GM12878 (cell line): ENCODE measurements around the gene OCLN. TPM values are rescaled to one million over a fixed set of nuclear protein-coding genes. Genes with fewer than 3 reads are reported as not detected.

Experiments used
- ATAC-seq: fragments of 200-7000 bp; cut with Tn5 transposase; 3 replicates; pipeline ENCODE4 v1.9.1; 2020; ENCODE audit warnings: mild to moderate bottlenecking, moderate library complexity
- BruUV-seq: library from RNA; stranded (reverse); fragments of 400-500 nt; replicated peaks from 2 replicates; lab custom pipeline; 2021; lab: Mats Ljungman, UMichigan
- CTCF ChIA-PET: fragments of 300-600 bp; sonication (Branson Sonifier 250); formaldehyde crosslinking; extraction: SDS; loops from one replicate; lab custom pipeline; 2021; ENCODE audit warnings: inconsistent platforms; lab: Yijun Ruan, JAX
- POLR2A ChIA-PET: fragments of 350-600 bp; formaldehyde crosslinking; extraction: SDS; loops from one replicate; lab custom pipeline; 2021; ENCODE audit warnings: inconsistent platforms; lab: Charles Lee
- RAD21 ChIA-PET: fragments of 300-600 bp; sonication (Branson Sonifier 250); formaldehyde crosslinking; loops from one replicate; lab custom pipeline; 2023; ENCODE audit warnings: antibody characterized with exemption; ENCODE audit not compliant: unreplicated experiment; lab: Charles Lee
- SMC1A ChIA-PET: fragments of 300-600 bp; sonication (Branson Sonifier 250); formaldehyde crosslinking; loops from one replicate; lab custom pipeline; 2023; ENCODE audit not compliant: unreplicated experiment, uncharacterized antibody; lab: Charles Lee
- DNase-seq: peaks from one replicate; pipeline ENCODE4 v3.0.0-alpha.2; 2011; ENCODE audit warnings: low read depth, low spot score
- FAIRE-seq: peaks from 3 replicates; lab custom pipeline; 2011; peaks lifted over from hg19 to GRCh38; lab: Jason Lieb, UNC
- H2AFZ ChIP-seq: 2 replicates; pipeline ENCODE4 v1.6.0; 2011; ENCODE audit warnings: low read depth, low read length, control low read depth; ENCODE audit not compliant: control insufficient read depth
- H3K27ac ChIP-seq: 2 replicates; pipeline ENCODE4 v1.5.1; 2011; ENCODE audit warnings: control low read depth; ENCODE audit not compliant: control insufficient read depth, insufficient read depth
- H3K27me3 ChIP-seq, 2 experiments: replicated peaks in 1 of 2; 2 replicates each; pipeline versions ENCODE4 v1.6.0 to v1.6.1; 2011; ENCODE audit warnings: low read length in 1 of 2; ENCODE audit not compliant: control insufficient read depth in 2 of 2, insufficient read depth in 2 of 2
- H3K36me3 ChIP-seq, 2 experiments: 2 replicates each; pipeline ENCODE4 v1.5.1; 2011; ENCODE audit warnings: low read length in 1 of 2; ENCODE audit not compliant: control insufficient read depth in 2 of 2, insufficient read depth in 2 of 2
- H3K4me1 ChIP-seq: 2 replicates; pipeline ENCODE4 v1.6.1; 2011; ENCODE audit warnings: mild to moderate bottlenecking, low read length, moderate library complexity, mixed read lengths; ENCODE audit not compliant: control insufficient read depth, insufficient read depth
- H3K4me2 ChIP-seq: 2 replicates; pipeline ENCODE4 v1.6.0; 2011; ENCODE audit warnings: control low read depth; ENCODE audit not compliant: control insufficient read depth, insufficient read depth
- H3K4me3 ChIP-seq: fragments of 200-600 bp; sonication (generic); 2 replicates; pipeline ENCODE4 v1.5.1; 2016
- H3K79me2 ChIP-seq: 2 replicates; pipeline ENCODE4 v1.6.0; 2011; ENCODE audit warnings: low read length; ENCODE audit not compliant: control insufficient read depth, insufficient read depth
- H3K9ac ChIP-seq: 2 replicates; pipeline ENCODE4 v1.8.0; 2011; ENCODE audit warnings: low read length, control low read depth, mixed read lengths; ENCODE audit not compliant: control insufficient read depth, insufficient read depth
- H3K9me3 ChIP-seq: replicated peaks from 3 replicates; pipeline ENCODE4 v1.5.1; 2011; ENCODE audit warnings: mild to moderate bottlenecking, low read length; ENCODE audit not compliant: control insufficient read depth, insufficient read depth
- H4K20me1 ChIP-seq: 2 replicates; pipeline ENCODE4 v1.6.0; 2011; ENCODE audit not compliant: control insufficient read depth, insufficient read depth
- CTCF ChIP-seq, 3 experiments: IDR thresholded peaks in 2 of 3; conservative IDR thresholded peaks in 1 of 3; 2 replicates each; pipeline ENCODE4 v1.5.1; 2011; ENCODE audit warnings: low read depth in 3 of 3, low read length in 3 of 3, mild to moderate bottlenecking in 3 of 3, control low read depth in 2 of 3, moderate library complexity in 2 of 3, inconsistent platforms in 1 of 3, mixed read lengths in 1 of 3; ENCODE audit not compliant: control insufficient read depth in 2 of 3, insufficient read depth in 1 of 3; ENCODE audit errors: extremely low read depth in 1 of 3
- CUX1 ChIP-seq: IDR thresholded peaks from 2 replicates; pipeline ENCODE4 v1.6.1; 2012; ENCODE audit warnings: improper control_type of control experiment, low read depth, low read length; ENCODE audit not compliant: insufficient replicate concordance
- LARP7 ChIP-seq: fragments of 450-650 bp; IDR thresholded peaks from 2 replicates; pipeline ENCODE4 v1.6.1; 2017; ENCODE audit warnings: mild to moderate bottlenecking
- MEF2A ChIP-seq: IDR thresholded peaks from 2 replicates; pipeline ENCODE4 v1.6.1; 2011; ENCODE audit warnings: low read depth, mild to moderate bottlenecking, low read length, moderate library complexity; ENCODE audit not compliant: insufficient read depth
- MXI1 ChIP-seq: fragments of 150-350 bp; IDR thresholded peaks from 2 replicates; pipeline ENCODE4 v1.6.1; 2011; ENCODE audit warnings: low read depth, mild to moderate bottlenecking, inconsistent platforms, low read length, improper control_type of control experiment
- POLR2AphosphoS2 ChIP-seq: IDR thresholded peaks from 2 replicates; pipeline ENCODE4 v1.6.1; 2011; ENCODE audit warnings: low read depth, mild to moderate bottlenecking, low read length, improper control_type of control experiment, moderate library complexity
- SP1 ChIP-seq: IDR thresholded peaks from one replicate; pipeline ENCODE4 v1.6.1; 2011; ENCODE audit warnings: low read depth, low read length
- TBL1XR1 ChIP-seq: IDR thresholded peaks from 2 replicates; pipeline ENCODE4 v1.6.1; 2012; ENCODE audit warnings: low read depth, low read length, improper control_type of control experiment
- ZSCAN29 ChIP-seq: fragments of 450-650 bp; IDR thresholded peaks from 2 replicates; pipeline ENCODE4 v1.6.1; 2017; ENCODE audit warnings: mild to moderate bottlenecking, moderate library complexity
- WGBS: methylation state at CpG from one replicate; pipeline ENCODE4 v1.1.6; 2016; ENCODE audit warnings: low lambda C conversion rate; ENCODE audit not compliant: insufficient replicate concordance, insufficient coverage; ENCODE audit errors: missing lambda C conversion rate; 5-methylcytosine and 5-hydroxymethylcytosine counted together
- in situ Hi-C: fragments of 300-500 bp; cut with MboI; formaldehyde crosslinking; loops from 9 replicates; pipeline ENCODE4 v1.14.3; 2018; ENCODE audit warnings: mixed read lengths
- intact Hi-C: fragments of 100-400 bp; cut with micrococcal nuclease; formaldehyde crosslinking; loops from one replicate; pipeline ENCODE4 v1.14.2; 2022; ENCODE audit not compliant: unreplicated experiment
- polyA plus RNA-seq, 11 experiments: library from polyadenylated mRNA; depleted of rRNA in 4 of 11; unstranded in 6 of 11; stranded (reverse) in 5 of 11; fragments of >200 nt; fragmentation: Nextera tagmentation in 4 of 11; fragmentation: Illumina TruSeq in 1 of 11; extraction: Ambion mirVana in 4 of 11; extraction: Trizol in 1 of 11; gene quantifications; 1 replicate in 1 of 11; 2 replicates in 10 of 11; pipeline versions ENCODE4 v1.2.1 to v1.2.3, GENCODE V29; 2011 to 2016; ENCODE audit warnings: inconsistent platforms in 2 of 11, missing spikeins in 2 of 11, low read depth in 1 of 11
- total RNA-seq, 4 experiments: library from RNA; depleted of rRNA in 3 of 4; stranded (reverse); fragments of >200 nt in 3 of 4; fragmentation: Illumina TruSeq in 1 of 4; extraction: Trizol in 1 of 4; gene quantifications; 2 replicates each; pipeline versions ENCODE4 v1.2.1 to v1.2.3, GENCODE V29; 2013 to 2021

Gene OCLN
- total and polyA plus RNA-seq, 10 of the 15 experiments (the other 5 are each of a cell fraction or from before 2014, with no cell fraction given): 2.0 to 26.5 (median 17.0) TPM

GRCh38 chr5:69444127-69444754 lies 48.3 kb upstream of the OCLN start:
- ChIA-PET CTCF (no interaction called here), POLR2A (no interaction called here), SMC1A (interaction anchor here (1.2 kb wide), 1 partner anchor 13 kb away, joined by 4 read pairs; no protein-coding TSS in a partner anchor), RAD21 (interaction anchor here (1.8 kb wide), 1 partner anchor 11 kb away, joined by 4 read pairs; no protein-coding TSS in a partner anchor)
- no peak for DNase-seq
- intact Hi-C loops (no loop called here), in situ Hi-C loops (no loop called here)
- Histone ChIP-seq H3K36me3 (no peaks in the 10 kb centered on the region), H3K27ac (no peak overlapping the region), H3K4me2 (no peak overlapping the region), H3K9ac (no peak overlapping the region), H3K4me1 (no peaks in the 10 kb centered on the region), H2AFZ (no peak overlapping the region), H3K4me3 (no peak overlapping the region), H3K9me3 (no peaks in the 10 kb centered on the region), H4K20me1 (no peaks in the 10 kb centered on the region), H3K27me3 (no peaks in the 10 kb centered on the region), H3K79me2 (no peaks in the 10 kb centered on the region)
- BruUV-seq: no TSS peak
- ATAC-seq: no peak
- 94% methylated on average over 7 of the region's 7 CpGs for whole genome bisulfite sequencing
- FAIRE-seq: no peak
- no peak for TF ChIP-seq SP1
- TF ChIP-seq MXI1: no peak
- TF ChIP-seq POLR2AphosphoS2: no peak
- no peak for TF ChIP-seq LARP7
- TF ChIP-seq ZSCAN29: no peak
- TF ChIP-seq MEF2A: no peak
- no peak for TF ChIP-seq TBL1XR1
- no peak for TF ChIP-seq CTCF (IDR thresholded peaks at IDR 0.05 in 2 of 3, conservative IDR thresholded peaks at IDR 0.05 in 1 of 3; ENCODE audit: control insufficient read depth in 2 of 3, extremely low read depth in 1 of 3, insufficient read depth in 1 of 3, low read depth in 3 of 3, low read length in 3 of 3)
- no peak for TF ChIP-seq CUX1
